HG02840 (cell line): ENCODE results near the gene PCAT7.

Source experiments
- ATAC-seq: cut with Tn5 transposase; IDR thresholded peaks from one replicate; pipeline ENCODE4 v1.9.1; 2021; ENCODE audit warnings: mild to moderate bottlenecking, moderate library complexity, moderate number of reproducible peaks; ENCODE audit not compliant: unreplicated experiment, low FRiP score

Gene PCAT7

GRCh38 chr9:94600715-94601114 lies 45.8 kb downstream of the PCAT7 start:
- no peak for ATAC-seq

DNA sequence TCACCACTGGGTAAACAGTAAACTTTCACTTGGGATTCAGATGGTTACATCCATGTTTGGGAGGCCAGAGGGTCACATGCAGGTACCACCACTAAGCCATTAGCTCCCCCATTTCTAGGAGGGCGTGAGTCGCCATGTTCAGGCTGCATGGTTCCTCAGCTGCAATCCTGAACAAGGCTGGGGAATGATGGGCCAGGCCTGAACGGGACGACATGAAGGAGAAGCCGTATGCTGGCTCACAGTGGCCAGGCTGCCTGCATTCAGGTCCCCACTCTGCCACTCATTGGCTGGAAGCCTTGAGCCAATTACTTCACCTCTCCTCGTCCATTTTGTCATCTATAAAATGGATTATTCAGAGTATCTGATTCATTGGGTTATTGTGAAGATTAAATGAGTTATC lies 47.8 kb downstream of the PCAT7 start:
- no peak for ATAC-seq

DNA sequence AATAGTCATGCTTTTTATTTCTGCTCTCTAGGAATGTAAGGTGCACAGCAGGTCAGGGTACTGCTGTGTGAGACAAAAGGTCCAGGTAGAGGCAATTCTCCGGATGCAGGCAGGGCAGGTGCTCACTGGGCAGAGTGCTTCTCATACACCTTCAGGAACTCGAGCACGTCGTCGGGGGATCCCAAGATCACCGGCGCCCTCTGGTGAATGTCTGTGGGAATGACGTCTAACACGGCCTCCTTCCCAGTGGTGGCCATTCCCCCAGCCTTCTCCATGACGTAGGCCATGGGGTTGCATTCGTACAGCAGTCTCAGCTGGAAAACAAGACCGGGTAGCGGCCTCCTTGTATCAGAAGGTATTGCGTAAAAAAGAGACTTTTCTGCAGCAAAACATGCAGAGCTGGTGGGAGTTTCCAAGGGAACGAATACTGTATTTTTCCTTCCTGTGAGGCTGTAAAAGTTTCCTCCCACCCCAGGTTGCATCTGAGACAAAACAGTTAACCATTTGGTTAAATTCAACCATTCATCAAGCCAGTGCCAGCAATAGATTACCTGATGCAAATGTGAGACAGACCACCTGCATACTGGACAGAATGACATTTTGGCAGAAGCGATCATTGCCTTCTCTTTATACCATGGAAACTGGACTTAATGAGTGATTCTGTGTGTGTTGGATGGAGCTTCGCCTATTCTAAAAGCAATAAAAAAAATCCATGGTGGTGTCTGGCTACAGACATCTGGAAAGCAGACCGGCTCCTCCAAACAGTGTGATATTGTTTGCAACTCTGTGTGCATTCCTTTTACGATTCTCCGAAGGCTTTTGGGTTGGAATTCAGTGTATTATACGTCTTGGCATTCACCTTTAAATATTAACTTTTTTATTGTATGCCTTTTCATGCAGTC lies 48.6 kb downstream of the PCAT7 start:
- no peak for ATAC-seq

DNA sequence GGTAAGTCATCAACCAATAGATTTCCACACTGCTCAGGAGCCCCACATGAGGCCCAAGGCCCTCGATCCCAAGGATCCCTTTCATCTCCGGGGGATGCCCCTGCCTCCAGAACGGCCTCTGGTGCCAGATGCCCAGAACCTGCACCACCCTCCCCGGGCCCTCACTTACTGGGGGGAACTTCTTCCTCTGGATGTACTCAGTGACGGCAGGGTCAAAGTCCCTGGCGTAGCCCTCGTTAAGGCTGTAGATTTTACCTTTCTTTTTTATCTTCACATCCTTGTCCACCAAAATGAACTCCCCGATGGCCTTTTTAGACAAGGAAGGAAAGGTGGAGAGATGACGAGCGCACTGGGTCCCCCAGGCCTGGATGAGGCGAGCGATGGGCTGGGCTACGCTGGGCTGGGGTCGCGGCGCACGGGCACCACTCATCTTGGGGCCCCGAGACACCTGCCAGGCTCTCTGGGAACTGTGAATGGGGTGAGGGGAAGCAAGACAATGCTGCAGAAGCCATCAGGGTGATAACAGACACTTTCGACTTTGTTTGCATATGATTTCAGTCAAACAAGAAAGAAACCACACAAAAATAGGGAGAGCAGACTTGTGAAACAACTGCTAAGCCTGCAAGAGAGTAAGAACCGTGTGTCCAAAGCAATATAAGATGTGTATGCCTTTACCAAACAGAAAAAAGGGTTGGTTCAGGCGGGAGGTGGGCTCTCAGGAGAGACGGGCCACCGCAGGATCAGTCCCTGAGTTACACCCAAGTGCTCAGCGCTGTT lies 52.0 kb downstream of the PCAT7 start:
- ATAC-seq: no peak

- ATAC-seq: no peak
Measured at GRCh38 chr9:94607423-94607691, 52.5 kb downstream of the PCAT7 start.

GRCh38 chr9:94610181-94610606 lies 55.3 kb downstream of the PCAT7 start:
- no peak for ATAC-seq

GRCh38 chr9:94611638-94612068 lies 56.8 kb downstream of the PCAT7 start:
- ATAC-seq: no peak

- ATAC-seq: no peak
Measured at GRCh38 chr9:94612071-94612470, 57.2 kb downstream of the PCAT7 start.

DNA sequence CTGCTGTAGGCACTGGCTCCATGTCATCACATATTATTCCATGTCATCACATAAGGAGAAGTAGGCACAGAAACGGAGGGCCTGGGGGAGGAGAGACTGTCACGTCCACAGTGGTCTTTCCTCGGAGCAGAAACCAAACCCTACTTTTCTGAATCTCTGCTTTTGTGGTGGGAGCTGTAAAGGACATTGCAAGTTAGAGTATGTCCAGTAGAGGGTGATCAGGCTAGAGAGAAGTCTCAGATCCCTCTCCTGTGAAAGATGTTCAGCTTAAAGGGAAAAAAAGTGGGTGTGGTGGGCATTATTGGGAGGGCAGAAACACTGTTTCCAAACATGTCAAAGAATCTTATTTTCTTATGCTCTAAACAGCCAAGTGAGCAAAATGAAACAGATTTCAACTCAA lies 58.1 kb downstream of the PCAT7 start:
- no peak for ATAC-seq

GRCh38 chr9:94619026-94619425 lies 64.1 kb downstream of the PCAT7 start:
- no peak for ATAC-seq
